ENCODE data around the gene DAGLB.

DNA sequence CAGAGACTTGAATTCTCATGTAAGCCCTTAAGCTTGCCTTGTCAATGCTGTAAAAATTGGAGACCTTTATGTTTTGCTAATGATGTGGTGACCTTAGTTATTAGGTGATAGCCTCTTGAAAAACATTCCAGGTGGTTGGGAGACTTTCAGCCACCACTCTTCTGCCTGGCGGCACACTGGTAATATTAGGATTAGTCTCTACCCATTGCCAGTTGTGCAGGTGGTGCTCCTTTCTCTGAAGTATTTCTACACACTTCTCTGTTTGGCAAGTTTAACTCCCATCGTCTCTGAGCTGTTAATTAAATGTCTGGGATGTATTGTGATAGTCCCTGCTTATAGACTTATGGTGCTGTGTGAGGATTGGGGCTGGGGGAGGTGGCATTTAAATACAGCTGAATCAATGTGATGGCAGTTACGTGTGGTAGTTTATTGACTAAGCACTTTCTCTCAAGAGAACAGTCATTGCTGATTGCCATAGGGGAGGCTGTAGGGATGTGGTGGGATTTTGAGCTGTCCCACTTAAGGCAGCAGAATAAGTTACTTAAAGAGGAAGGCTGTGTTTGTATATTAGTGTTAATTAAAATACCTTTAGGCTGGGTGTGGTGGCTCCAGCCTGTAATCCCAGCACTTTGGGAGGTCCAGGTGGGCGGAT, 61.7 kb downstream of the DAGLB start:
- TF ChIP-seq, protein P1, sequence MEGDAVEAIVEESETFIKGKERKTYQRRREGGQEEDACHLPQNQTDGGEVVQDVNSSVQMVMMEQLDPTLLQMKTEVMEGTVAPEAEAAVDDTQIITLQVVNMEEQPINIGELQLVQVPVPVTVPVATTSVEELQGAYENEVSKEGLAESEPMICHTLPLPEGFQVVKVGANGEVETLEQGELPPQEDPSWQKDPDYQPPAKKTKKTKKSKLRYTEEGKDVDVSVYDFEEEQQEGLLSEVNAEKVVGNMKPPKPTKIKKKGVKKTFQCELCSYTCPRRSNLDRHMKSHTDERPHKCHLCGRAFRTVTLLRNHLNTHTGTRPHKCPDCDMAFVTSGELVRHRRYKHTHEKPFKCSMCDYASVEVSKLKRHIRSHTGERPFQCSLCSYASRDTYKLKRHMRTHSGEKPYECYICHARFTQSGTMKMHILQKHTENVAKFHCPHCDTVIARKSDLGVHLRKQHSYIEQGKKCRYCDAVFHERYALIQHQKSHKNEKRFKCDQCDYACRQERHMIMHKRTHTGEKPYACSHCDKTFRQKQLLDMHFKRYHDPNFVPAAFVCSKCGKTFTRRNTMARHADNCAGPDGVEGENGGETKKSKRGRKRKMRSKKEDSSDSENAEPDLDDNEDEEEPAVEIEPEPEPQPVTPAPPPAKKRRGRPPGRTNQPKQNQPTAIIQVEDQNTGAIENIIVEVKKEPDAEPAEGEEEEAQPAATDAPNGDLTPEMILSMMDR (IDR thresholded peaks at IDR 0.05) = no peak
- TF ChIP-seq POLR2A (IDR thresholded peaks at IDR 0.05) = no peak

Measured in right lobe of liver (tissue), 4 donors.